Hepatocyte (in vitro differentiated cells): Measurements from ENCODE around the gene SP100. TPM values are rescaled to one million over a fixed set of nuclear protein-coding genes. Genes with fewer than 3 reads are reported as not detected.

Source experiments
- DNase-seq: peaks from one replicate; pipeline ENCODE4 v3.0.0-alpha.2; 2016; ENCODE audit warnings: low spot score
- H2AFZ ChIP-seq: fragments of 200-600 bp; sonication (generic); 2 replicates; pipeline ENCODE4 v1.6.0; 2016; ENCODE audit warnings: antibody characterized with exemption, mild to moderate bottlenecking
- H3K27ac ChIP-seq: fragments of 200-600 bp; sonication (generic); 2 replicates; pipeline ENCODE4 v1.5.1; 2016; ENCODE audit warnings: mild to moderate bottlenecking
- H3K27me3 ChIP-seq: fragments of 200-600 bp; sonication (generic); 2 replicates; pipeline ENCODE4 v1.6.1; 2016
- H3K36me3 ChIP-seq: fragments of 200-600 bp; sonication (generic); replicated peaks from 2 replicates; pipeline ENCODE4 v1.5.1; 2016; ENCODE audit warnings: low read depth; ENCODE audit not compliant: insufficient read depth
- H3K4me1 ChIP-seq: fragments of 200-600 bp; sonication (generic); 2 replicates; pipeline ENCODE4 v1.5.1; 2016; ENCODE audit warnings: mild to moderate bottlenecking, moderate library complexity; ENCODE audit not compliant: insufficient read depth
- H3K4me2 ChIP-seq: fragments of 200-600 bp; sonication (generic); 2 replicates; pipeline ENCODE4 v1.6.0; 2016
- H3K4me3 ChIP-seq: fragments of 200-600 bp; sonication (generic); 2 replicates; pipeline ENCODE4 v1.5.1; 2016; ENCODE audit warnings: mild to moderate bottlenecking
- H3K79me2 ChIP-seq: fragments of 200-600 bp; sonication (generic); 2 replicates; pipeline ENCODE4 v1.6.0; 2017; ENCODE audit warnings: mild to moderate bottlenecking
- H3K9me2 ChIP-seq: fragments of 200-600 bp; sonication (generic); replicated peaks from 2 replicates; pipeline ENCODE4 v1.6.0; 2017; ENCODE audit warnings: mild to moderate bottlenecking; ENCODE audit not compliant: insufficient read depth
- H3K9me3 ChIP-seq: fragments of 200-600 bp; sonication (generic); 2 replicates; pipeline ENCODE4 v1.5.1; 2016; ENCODE audit warnings: low read depth, mild to moderate bottlenecking
- H4K20me1 ChIP-seq: fragments of 200-600 bp; sonication (generic); 2 replicates; pipeline ENCODE4 v1.6.0; 2016; ENCODE audit warnings: mild to moderate bottlenecking; ENCODE audit not compliant: insufficient read depth, poor library complexity, severe bottlenecking
- CTCF ChIP-seq: fragments of 200-600 bp; sonication (generic); IDR thresholded peaks from 2 replicates; pipeline ENCODE4 v1.5.1; 2016; ENCODE audit warnings: antibody characterized with exemption, mild to moderate bottlenecking; ENCODE audit not compliant: poor library complexity
- EZH2 ChIP-seq: fragments of 200-600 bp; sonication (generic); IDR thresholded peaks from 2 replicates; pipeline ENCODE4 v1.6.1; 2016; ENCODE audit warnings: antibody characterized with exemption, mild to moderate bottlenecking, borderline replicate concordance
- EZH2phosphoT487 ChIP-seq: fragments of 200-600 bp; sonication (generic); IDR thresholded peaks from one replicate; pipeline ENCODE4 v1.6.1; 2018; ENCODE audit warnings: antibody characterized with exemption, mild to moderate bottlenecking, low read depth, moderate library complexity; ENCODE audit not compliant: unreplicated experiment, severe bottlenecking
- WGBS: methylation state at CpG from one replicate; pipeline ENCODE4 v1.1.6; 2016; ENCODE audit warnings: low lambda C conversion rate; ENCODE audit errors: missing lambda C conversion rate; 5-methylcytosine and 5-hydroxymethylcytosine counted together
- polyA plus RNA-seq: library from polyadenylated mRNA; unstranded; fragments of >200 nt; fragmentation: Nextera tagmentation; extraction: Ambion mirVana; gene quantifications from 2 replicates; pipeline ENCODE4 v1.2.1, GENCODE V29; 2016
- total RNA-seq: library from RNA; depleted of rRNA; stranded (reverse); fragments of >200 nt; gene quantifications from 2 replicates; pipeline ENCODE4 v1.2.3, GENCODE V29; 2014

Gene SP100
- total and polyA plus RNA-seq, 2 experiments from 2014 or later, result 30.5 to 42.2 TPM

- H3K4me2 ChIP-seq, result no peak overlapping the region
- 58% methylated on average over 11 of the region's 11 CpGs for WGBS
- no peak overlapping the region for H3K4me3 ChIP-seq
- no peaks in the 10 kb centered on the region for H4K20me1 ChIP-seq
- H3K79me2 ChIP-seq, result no peaks in the 10 kb centered on the region
- no peaks in the 10 kb centered on the region for H3K9me3 ChIP-seq
- no peaks in the 10 kb centered on the region for H3K4me1 ChIP-seq
- no peak overlapping the region for H2AFZ ChIP-seq
- no peaks in the 10 kb centered on the region for H3K9me2 ChIP-seq
- TF ChIP-seq EZH2phosphoT487 (no peak), EZH2 (no peak), CTCF (no peak)
- no peak overlapping the region for H3K27ac ChIP-seq
- H3K36me3 ChIP-seq, result no peaks in the 10 kb centered on the region
- no peak for DNase-seq
- H3K27me3 ChIP-seq, result no peaks in the 10 kb centered on the region
These were observed 149.1 kb downstream of the SP100 start for GRCh38 chr2:230564805-230565779.

GRCh38 chr2:230569298-230569697 is 153.3 kb downstream of the SP100 start:
- no peak for DNase-seq
- H3K9me2 ChIP-seq, result no peaks in the 10 kb centered on the region
- no peak overlapping the region for H3K4me2 ChIP-seq
- no peak overlapping the region for H3K4me3 ChIP-seq
- H3K36me3 ChIP-seq, result no peaks in the 10 kb centered on the region
- WGBS, result 67% methylated on average over 2 of the region's 2 CpGs
- H3K27me3 ChIP-seq, result no peaks in the 10 kb centered on the region
- TF ChIP-seq EZH2phosphoT487, result no peak
- no peak for TF ChIP-seq CTCF
- TF ChIP-seq EZH2, result no peak
- no peak overlapping the region for H2AFZ ChIP-seq
- no peaks in the 10 kb centered on the region for H4K20me1 ChIP-seq
- no peaks in the 10 kb centered on the region for H3K9me3 ChIP-seq
- no peaks in the 10 kb centered on the region for H3K4me1 ChIP-seq
- H3K79me2 ChIP-seq, result no peaks in the 10 kb centered on the region
- no peak overlapping the region for H3K27ac ChIP-seq

- H3K36me3 ChIP-seq, result no peaks in the 10 kb centered on the region
- no peak overlapping the region for H3K27ac ChIP-seq
- H2AFZ ChIP-seq, result no peak overlapping the region
- no peak for TF ChIP-seq EZH2phosphoT487
- TF ChIP-seq CTCF, result no peak
- no peak for TF ChIP-seq EZH2
- 82% methylated on average over 1 of the region's 1 CpG for WGBS
- H3K9me3 ChIP-seq, result no peaks in the 10 kb centered on the region
- no peaks in the 10 kb centered on the region for H4K20me1 ChIP-seq
- H3K4me3 ChIP-seq, result no peak overlapping the region
- DNase-seq, result no peak
- H3K27me3 ChIP-seq, result no peaks in the 10 kb centered on the region
- H3K79me2 ChIP-seq, result no peaks in the 10 kb centered on the region
- H3K4me1 ChIP-seq, result no peaks in the 10 kb centered on the region
- no peak overlapping the region for H3K4me2 ChIP-seq
- H3K9me2 ChIP-seq, result no peaks in the 10 kb centered on the region
These were observed 155.0 kb downstream of the SP100 start for GRCh38 chr2:230570987-230571386.
